Kidney epithelial cell (primary cell): ENCODE results near the gene MXD3. TPM values are rescaled to one million over a fixed set of nuclear protein-coding genes. Genes with fewer than 3 reads are reported as not detected.
"Not testable (repeated sequence)": the region's sequence is repeated elsewhere in the genome, so short reads cannot be mapped to it uniquely, and the experiment has no call there.

Experiments
- DNase-seq: peaks from one replicate; pipeline ENCODE4 v3.0.0-alpha.2; 2010; ENCODE audit warnings: low read depth
- H3K27me3 ChIP-seq: 2 replicates; pipeline ENCODE4 v1.6.0; 2011; ENCODE audit warnings: low read length; ENCODE audit not compliant: control insufficient read depth, insufficient read depth
- H3K36me3 ChIP-seq: 2 replicates; pipeline ENCODE4 v1.5.1; 2011; ENCODE audit warnings: low read length; ENCODE audit not compliant: control insufficient read depth, insufficient read depth
- H3K4me3 ChIP-seq: 2 replicates; pipeline ENCODE4 v1.5.1; 2011; ENCODE audit warnings: low read depth, mild to moderate bottlenecking, control low read depth, low read length
- total RNA-seq: library from RNA; depleted of rRNA; stranded (reverse); fragments of >200 nt; gene quantifications from 2 replicates; pipeline ENCODE4 v1.2.3, GENCODE V29; 2015
- TF ChIP-seq, protein P1 (sequence below): IDR thresholded peaks from 2 replicates; pipeline ENCODE4 v1.5.1; 2011; ENCODE audit warnings: mild to moderate bottlenecking, moderate library complexity, low read length, control low read depth, inconsistent platforms; ENCODE audit not compliant: insufficient read depth, poor library complexity, severe bottlenecking

MXD3 gene
- total RNA-seq, 1 donor from 2014 or later, result 6.6 TPM

GRCh38 chr5:177347699-177348098 is 36.0 kb upstream of the MXD3 start:
- no peak overlapping the region for H3K4me3 ChIP-seq
- no peak for DNase-seq
- H3K36me3 ChIP-seq, result no peaks in the 10 kb centered on the region
- H3K27me3 ChIP-seq, result no peaks in the 10 kb centered on the region
- TF ChIP-seq, protein P1, sequence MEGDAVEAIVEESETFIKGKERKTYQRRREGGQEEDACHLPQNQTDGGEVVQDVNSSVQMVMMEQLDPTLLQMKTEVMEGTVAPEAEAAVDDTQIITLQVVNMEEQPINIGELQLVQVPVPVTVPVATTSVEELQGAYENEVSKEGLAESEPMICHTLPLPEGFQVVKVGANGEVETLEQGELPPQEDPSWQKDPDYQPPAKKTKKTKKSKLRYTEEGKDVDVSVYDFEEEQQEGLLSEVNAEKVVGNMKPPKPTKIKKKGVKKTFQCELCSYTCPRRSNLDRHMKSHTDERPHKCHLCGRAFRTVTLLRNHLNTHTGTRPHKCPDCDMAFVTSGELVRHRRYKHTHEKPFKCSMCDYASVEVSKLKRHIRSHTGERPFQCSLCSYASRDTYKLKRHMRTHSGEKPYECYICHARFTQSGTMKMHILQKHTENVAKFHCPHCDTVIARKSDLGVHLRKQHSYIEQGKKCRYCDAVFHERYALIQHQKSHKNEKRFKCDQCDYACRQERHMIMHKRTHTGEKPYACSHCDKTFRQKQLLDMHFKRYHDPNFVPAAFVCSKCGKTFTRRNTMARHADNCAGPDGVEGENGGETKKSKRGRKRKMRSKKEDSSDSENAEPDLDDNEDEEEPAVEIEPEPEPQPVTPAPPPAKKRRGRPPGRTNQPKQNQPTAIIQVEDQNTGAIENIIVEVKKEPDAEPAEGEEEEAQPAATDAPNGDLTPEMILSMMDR, result no peak

DNA sequence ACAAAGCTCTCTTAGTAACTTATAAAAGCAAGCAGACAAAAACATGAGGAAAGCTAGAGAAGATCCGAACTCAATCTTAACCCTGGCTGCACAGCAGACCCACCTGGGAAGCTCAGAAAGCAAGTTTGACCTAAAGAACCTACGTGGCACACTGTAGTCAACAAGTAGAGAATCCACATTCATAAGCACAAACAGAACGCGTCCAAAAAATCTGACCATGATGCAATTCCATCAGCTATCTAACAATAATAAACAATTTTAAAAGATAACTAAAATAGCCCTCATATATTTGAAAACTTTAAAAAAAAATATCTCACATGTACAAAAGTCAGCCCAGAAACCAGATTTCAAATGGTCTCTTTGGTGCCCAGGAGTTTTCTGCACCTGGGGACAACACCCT is 35.1 kb upstream of the MXD3 start:
- no peak overlapping the region for H3K4me3 ChIP-seq
- TF ChIP-seq, protein P1, result no peak
- no peaks in the 10 kb centered on the region for H3K36me3 ChIP-seq
- no peaks in the 10 kb centered on the region for H3K27me3 ChIP-seq
- DNase-seq, result no peak

DNA sequence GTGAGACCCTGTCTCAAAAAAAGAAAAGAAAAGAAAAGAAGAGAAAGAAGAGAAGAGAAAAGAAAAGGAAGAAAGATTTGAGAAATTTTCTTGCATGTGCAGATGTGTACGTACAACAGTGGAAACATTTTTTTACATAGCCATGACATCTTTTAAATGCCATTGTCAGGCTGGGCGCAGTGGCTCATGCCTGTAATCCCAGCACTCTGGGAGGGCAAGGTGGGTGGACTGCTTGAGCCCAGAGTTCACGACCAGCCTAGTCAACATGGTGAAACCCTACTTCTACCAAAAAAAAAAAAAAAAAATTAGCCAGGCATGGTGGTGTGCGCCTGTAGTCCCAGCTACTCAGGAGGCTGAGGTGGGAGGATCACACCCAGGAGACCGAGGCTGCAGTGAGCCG is 33.2 kb upstream of the MXD3 start:
- Histone ChIP-seq H3K36me3 (no peaks in the 10 kb centered on the region), H3K4me3 (no peak overlapping the region), H3K27me3 (no peaks in the 10 kb centered on the region)
- TF ChIP-seq, protein P1, result no peak
- DNase-seq, result no peak

DNA sequence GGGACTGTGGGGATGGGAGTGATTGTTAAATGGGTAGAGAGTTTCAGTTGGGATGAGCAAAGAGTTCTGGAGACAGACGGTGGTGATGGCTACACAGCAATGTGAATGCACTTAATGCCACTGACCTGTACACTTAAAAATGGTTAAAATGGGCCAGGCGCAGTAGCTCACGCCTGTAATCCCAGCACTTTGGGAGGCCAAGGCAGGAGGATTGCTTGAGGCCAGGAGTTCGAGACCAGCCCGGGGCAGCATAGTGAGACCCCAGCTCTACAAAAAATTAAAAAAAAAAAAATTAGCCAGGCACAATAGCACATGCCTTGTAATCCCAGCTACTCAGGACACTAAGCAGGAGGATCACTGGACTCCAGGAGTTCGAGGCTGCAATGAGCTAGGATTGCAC is 32.1 kb upstream of the MXD3 start:
- TF ChIP-seq, protein P1, result no peak
- DNase-seq, result no peak
- H3K36me3 ChIP-seq, result peaks cover 1% of the 10 kb centered on the region
- no peak overlapping the region for H3K4me3 ChIP-seq
- no peaks in the 10 kb centered on the region for H3K27me3 ChIP-seq

DNA sequence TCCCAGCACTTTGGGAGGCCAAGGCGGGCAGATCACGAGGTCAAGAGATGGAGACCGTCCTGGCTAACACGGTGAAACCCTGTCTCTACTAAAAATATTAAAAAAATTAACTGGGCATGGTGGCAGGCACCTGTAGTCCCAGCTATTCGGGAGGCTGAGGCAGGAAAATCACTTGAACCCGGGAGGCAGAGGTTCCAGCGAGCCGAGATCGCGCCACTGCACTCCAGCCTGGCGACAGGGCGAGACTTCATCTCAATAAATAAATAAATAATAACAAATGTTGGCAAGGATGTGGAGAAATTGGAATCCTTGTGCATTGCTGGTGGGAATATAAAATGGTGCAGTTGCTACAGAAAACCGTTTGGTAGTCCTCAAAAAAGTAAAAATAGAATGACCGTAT is 31.3 kb upstream of the MXD3 start:
- H3K36me3 ChIP-seq, result not testable (repeated sequence)

GRCh38 chr5:177339107-177339638 is 27.5 kb upstream of the MXD3 start:
- Histone ChIP-seq H3K27me3 (no peaks in the 10 kb centered on the region), H3K4me3 (no peak overlapping the region), H3K36me3 (peaks cover 4% of the 10 kb centered on the region)
- no peak for DNase-seq
- TF ChIP-seq, protein P1, result no peak

More for the DNA sequence above, 31.3 kb upstream of the MXD3 start:
- H3K27me3 ChIP-seq, DNase-seq, H3K4me3 ChIP-seq: not testable (repeated sequence)
